HG02571 (cell line): ENCODE measurements around the gene MRI1.
"Not testable (repeated sequence)": the region's sequence is repeated elsewhere in the genome, so short reads cannot be mapped to it uniquely, and the experiment has no call there.

Source experiments
- ATAC-seq: cut with Tn5 transposase; IDR thresholded peaks from one replicate; pipeline ENCODE4 v1.9.1; 2021; ENCODE audit warnings: mild to moderate bottlenecking, moderate library complexity; ENCODE audit not compliant: unreplicated experiment

MRI1 gene

DNA sequence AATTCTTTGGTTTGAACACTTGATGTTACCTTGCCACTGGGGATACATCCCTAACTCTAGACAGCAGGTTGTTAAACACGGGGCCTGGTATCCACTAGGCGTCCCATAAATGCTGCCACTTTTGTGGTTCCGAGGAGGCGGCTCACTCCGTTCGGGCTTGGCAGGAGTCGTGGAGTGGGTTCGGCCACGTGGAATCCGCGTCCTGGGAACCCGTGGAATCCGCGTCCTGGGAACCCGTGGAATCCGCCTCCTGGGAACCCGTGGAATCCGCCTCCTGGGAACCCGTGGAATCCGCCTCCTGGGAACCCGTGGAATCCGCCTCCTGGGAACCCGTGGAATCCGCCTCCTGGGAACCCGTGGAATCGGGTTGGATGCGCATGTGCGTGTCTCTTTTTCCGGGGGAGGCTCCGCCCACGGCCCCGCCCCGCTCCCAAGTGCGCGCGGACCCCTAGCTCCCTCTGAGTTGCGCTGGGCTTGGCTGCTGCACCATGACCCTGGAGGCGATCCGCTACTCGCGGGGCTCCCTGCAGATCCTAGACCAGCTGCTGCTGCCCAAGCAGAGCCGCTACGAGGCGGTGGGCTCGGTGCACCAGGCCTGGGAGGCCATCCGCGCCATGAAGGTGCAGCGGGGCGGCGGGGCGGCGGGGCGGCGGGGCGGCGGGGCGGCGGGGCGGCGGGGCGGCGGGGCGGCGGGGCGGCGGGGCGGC, at the start of gene MRI1:
Gene MRI1, plus strand, starts transcription at position 422 of the 707 bp plus-strand sequence. Its CDS starts 67 bp downstream, at position 489.
- ATAC-seq = no peak

DNA sequence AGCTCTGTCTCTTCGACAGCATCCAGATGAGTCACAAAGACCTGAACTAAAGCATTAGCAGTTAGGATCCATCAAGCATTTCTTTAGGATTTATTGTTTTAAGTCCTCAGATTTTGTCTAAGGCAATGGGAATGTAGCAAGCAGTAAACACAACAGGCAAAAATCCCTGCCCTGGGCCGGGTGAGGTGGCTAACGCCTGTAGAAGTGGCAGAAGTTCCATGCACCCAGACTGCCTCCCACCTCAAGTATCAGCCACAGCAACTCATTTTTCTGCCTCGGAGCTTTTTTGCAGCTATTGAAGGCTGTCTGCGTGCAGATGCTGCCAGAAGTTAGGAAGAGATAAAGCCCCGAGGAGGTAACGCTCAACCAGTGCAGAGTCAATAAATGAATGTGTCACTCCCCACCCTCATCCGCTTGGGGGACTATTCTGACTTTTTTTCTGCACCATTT, 47.1 kb upstream of the MRI1 start:
- no peak for ATAC-seq

DNA sequence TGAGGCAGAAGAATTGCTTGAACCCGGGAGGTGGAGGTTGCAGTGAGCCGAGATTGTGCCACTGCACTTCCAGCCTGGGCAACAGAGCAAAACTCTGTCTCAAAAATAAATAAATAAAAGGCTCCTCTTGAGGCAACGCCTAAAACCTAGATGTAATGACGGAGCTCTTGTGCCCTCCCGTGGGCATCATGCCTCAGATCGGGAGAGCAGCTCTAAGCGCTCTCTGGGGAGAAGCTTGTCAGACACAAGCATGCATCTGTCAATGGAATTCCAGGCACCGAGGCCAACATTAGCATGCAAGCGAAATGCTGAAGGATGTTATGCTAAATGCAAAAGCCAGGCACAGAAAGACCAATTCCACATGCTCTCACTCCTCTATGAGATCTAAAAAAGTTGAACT, 45.6 kb upstream of the MRI1 start:
- no peak for ATAC-seq

DNA sequence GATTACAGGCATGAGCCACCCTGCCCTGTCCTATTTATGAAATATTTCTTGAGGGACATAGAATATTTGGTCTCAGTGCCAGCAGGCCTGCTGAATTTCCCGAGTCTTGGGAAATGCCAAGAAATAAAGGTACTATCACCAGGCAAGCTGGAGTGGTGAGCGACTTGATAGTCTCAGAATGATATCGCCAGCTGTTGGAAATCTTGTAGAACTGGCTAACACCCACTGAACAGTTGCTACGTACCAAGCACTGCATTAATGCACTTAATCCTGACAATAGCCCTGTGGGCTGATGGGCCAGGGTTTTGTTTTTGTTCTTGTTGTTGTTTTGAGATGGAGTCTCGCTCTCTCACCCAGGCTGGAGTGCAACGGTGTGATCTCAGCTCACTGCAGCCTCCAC, 42.2 kb upstream of the MRI1 start:
- ATAC-seq = no peak

DNA sequence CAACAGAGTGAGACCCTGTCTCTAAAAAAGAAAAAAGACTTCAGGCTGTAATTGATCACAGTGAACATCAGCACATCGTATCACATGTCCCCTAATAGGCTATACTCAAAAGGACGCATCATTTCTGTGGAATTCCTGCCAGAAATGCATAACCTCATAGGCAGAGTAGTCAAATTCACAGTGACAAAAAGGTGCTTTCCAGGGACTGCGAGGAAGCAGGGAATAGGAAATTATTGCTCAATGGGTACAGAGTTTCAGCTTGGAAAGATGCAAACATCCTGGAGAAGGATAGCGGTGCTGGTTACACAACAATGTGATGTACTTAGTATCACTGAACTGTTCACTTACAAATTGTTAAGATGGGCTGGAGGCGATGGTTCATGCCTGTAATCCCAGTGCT, 41.1 kb upstream of the MRI1 start:
- no peak for ATAC-seq

DNA sequence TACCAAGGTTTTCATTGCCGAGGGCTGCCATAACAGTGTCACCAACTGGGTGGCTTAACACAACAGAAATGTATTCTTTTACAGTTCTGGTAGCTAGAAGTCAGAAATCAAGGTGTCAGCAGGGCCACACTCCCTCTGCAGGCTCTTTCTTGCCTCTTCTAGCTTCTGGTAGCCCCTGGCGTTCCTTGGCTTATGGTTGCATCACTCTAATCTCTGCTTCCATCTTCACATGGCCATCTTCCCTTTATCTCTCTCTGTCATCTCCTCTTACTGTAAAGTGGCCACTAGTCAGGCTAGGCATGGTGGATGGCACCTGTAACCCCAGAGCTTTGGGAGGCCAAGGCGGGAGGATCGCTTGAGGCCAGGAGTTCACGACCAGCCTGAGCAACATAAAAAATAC, 38.0 kb upstream of the MRI1 start:
- no peak for ATAC-seq

DNA sequence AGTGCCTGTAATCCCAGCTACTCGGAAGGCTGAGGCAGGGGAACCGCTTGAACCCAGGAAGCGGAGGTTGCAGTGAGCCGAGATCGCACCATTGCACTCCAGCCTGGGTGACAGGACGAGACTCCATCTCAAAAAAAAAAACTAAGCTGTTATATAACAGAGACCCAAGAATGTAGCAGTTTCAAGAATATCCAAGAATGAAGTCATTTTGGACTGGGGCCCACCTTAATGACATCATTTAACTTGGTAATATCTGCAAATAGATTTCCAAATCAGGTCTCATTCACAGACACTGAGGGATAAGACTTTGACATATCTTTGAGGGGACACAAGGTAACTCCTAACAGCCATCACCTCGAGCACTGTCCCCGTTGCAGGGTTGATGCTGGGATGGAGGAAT, 36.5 kb upstream of the MRI1 start:
- no peak for ATAC-seq

DNA sequence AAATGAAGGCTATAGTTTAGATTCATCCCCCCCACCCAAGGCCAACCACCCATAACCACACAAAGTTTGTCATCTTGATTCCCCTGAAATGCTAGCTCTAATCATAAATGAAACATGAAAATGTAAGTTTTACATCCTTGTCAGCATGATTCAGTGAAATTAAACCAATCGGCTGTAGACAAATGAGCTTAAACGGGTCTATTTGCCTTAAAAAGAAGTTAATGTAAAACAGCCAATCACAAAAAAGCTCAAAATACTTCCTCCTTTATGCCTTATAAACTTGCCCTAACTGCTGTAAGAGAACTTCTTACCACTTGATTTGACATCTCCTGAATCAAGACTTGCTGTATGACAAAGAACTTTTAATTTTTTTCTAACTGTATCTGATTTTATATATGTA, 34.5 kb upstream of the MRI1 start:
- ATAC-seq = no peak

DNA sequence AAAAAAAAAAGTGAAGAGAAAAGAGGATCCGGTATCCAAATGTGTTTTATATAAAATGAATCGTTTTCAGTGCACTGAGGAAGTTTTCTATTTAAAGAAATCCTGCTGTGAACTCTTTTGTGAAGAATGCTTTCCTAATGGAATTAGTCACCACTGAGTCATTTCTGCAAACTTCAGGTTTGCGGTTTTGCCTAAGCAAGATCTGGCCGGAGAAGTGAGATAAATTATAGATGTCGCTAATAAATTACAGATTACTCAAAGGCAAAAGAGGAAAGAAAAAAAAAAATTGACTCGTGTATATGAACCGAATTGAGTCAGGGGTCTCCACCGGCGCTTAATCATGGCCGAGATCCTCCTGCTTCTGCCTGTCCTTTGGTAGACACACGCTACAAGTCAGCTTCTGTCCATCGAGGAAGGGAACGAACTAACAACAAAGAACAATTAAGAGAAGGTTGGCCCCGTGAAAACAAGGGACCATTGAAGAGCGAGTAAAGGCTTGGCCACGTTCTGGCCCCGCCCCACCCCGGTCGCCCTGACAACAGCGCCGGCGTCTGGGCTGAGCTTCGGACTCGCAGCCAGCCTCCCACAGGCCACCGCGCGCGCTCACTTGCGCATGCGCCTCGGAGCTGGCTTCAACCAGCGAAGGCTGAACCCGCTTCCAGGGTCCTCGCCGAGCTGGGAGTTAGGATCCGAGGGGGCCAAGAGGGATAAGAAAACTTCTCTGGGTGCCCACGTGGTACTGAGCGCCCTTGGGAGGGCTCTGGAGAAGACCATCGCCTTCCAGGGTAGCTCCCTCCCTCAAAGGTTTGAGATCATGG, 33.0 kb upstream of the MRI1 start:
- ATAC-seq = peak; percentile 96

DNA sequence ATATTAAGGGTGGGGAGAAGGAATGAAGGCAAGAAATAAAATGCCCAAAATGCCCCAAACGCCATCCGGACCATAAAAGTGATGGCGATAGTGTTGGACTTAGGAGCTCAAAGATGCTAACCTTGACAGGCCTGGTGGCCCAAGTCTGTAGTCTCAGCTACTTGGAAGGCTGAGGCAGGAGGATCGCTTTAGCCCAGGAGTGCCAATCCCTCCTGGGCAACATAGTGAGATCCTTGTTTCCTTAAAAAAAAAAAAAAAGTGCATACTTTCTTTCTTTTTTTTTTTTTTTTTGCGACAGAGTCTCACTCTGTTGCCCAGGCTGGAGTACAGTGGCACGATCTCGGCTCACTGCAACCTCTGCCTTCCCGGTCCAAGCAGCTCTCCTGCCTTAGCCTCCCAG, 32.0 kb upstream of the MRI1 start:
- ATAC-seq = no peak

DNA sequence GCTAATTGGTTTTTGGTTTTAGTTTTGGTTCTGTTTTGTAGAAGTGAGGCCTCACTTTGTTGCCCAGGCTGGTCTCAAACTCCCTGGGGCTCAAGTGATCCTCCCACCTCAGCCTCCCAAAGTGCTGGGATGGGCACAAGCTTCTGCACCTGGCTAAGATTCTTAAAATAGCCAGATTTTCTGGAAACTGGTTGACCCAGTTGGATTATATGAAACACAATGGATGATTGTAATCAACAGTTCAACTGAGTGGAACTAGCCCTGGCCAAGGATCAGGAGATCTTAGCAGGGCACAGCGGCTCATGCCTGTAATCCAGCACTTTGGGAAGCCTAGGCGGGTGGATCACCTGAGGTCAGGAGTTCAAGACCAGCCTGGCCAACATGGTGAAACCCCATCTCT, 29.6 kb upstream of the MRI1 start:
- no peak for ATAC-seq

DNA sequence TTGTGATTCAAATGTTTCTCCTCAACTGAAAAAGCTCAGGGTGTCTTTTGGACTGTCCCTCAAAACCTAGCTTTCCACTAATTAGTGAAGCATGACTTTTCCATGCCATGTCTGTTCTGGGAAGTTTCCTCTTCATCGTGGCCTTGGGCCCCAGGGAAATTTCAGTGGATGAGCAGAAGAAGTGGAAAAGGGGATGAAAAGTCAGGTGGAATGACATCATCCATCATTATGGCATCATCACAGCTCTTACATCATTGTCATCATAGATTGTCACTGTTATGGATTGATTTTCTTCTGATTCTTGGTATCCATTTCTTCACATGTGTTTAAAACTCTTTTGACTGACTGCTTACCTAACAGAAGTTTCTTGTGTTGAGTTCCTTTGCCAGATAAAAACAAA, 26.2 kb upstream of the MRI1 start:
- ATAC-seq = no peak

DNA sequence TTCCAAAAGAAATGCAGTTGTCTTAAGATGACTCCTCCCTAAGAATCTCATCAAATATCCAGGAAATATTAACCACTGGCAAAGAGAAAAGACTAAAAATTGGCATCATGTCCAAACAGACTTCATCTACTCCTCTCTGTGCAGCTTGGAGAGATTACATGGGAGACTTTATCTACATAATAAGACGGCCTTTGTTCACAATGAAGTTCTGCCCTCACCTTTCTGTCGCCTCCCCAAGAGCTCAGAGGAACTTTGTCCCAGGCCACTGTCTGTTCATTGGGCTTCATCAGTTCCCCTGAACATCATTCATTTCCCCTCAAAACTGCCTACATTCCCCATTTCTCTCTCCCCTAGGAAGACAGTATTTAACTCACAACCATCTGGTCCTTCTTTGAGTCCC, 22.4 kb upstream of the MRI1 start:
- ATAC-seq = no peak

DNA sequence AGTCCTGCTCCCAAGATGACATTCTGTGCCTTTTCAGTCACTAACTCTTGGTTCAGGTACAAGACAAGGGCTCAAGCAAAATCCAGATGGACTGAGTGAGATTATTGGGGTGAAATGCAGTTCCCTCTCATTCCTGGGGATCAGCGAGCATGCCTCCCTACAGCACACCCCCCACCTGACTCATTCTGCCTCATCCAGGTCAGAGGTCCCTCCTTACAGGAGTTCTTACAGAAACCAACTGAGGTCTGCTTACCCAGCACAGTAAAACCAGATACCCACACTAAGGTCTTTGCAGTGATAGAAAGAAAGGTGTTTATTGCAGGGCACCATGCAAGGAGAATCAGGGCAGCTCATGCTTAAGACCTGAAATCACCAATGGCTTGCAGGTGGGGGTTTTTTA, 21.6 kb upstream of the MRI1 start:
- ATAC-seq = no peak

DNA sequence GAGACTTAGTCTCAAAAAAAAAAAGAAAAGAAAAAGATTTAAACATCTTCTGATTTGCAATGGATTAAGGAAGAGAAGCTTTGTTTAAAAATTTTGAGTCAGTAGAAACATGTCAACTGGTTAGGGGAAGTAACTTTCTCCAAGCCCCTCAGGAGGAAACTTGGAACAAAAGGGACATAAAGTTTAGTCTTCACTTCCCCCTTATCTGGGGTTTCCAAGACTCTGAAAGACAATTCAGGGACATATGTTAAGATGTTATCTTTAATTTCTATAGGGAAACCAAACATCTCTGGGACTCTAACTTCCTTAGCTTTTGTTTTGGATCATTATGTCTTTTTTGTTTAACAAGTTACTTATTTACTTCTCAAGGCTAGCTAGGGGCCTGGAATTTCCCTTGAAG, 20.1 kb upstream of the MRI1 start:
- no peak for ATAC-seq

DNA sequence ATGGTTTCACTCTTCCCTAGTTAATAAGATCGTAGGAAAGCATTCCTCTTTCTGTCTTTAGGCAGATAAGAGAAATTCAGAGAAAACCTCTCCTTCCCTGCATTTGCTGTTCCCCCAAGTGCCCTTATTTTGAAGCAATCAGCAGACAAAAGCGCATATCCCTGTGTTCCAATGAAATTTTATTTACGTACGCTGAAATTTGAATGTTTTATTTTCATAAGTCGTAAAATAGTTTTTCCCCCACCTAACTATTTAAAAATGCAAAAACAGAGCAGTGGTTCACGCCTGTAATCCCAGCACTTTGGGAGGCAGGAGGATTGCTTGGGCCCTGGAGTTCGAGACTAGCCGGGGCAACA, 17.2 kb upstream of the MRI1 start:
- no peak for ATAC-seq

DNA sequence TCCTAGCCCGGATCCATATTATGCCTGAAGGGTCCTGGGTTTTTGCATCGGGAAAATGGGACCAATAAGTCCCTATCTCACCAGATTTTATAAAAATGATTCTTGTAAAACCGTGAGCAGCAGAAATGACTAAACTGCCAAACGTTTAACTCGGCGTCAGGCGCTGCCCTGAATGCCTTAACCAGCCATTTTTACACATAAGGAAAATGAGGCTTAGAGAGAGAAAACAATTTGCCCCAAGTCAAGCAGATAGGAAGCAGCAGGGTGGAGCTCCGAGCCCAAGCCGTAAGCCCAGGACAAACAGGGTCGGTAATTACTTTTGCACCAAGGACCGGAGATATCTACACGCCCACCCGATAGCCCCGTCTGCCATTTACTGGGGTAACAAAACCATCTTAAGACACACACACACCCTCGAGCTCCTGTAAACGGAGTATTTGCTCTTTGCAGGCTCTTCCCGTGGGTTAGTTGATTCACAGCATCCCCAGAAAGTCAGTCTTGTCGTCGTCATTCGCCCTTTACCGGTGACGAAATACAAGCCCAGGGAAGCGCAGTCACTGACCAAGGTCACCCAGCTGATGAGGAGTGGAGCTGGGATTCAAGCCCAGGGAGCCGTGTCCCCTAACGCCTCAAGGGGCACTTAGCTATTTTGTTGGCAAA, 16.0 kb upstream of the MRI1 start:
- ATAC-seq = no peak

DNA sequence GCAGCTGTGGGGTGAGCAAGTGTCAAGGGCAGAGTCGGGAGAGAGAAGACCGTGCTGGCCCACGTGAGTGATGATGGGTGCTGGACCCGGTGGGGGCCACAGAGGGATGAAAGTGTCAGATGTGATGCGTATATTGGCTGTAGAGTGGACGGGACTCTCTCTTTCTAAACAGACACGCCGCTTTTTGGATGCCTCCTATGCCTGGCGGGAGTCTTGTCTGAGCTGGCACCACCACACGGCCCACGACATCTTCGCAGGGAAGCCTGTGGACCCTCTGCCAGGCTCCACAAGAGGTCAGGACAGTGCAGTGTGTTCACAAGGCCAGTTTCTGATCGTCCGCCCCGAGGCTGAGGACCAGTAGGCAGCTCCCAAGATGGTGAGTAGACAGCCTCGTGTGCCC, 12.9 kb upstream of the MRI1 start:
- ATAC-seq = no peak

DNA sequence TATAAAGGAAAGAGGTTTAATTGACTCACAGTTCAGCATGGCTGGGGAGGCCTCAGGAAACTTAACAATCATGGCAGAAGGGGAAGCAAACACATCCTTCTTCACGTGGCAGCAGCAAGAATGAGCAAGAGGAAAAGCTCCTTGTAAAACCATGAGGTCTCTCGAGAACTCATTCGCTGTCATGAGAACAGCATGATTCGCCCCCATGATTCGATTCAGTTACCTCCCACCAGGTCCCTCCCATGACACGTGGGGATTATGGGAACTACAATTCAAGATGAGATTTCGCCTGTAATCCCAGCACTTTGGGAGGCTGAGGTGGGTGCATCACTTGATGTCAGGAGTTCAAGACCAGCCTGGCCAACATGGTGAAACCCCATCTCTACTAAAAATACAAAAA, 10.7 kb upstream of the MRI1 start:
- ATAC-seq = not testable (repeated sequence)

DNA sequence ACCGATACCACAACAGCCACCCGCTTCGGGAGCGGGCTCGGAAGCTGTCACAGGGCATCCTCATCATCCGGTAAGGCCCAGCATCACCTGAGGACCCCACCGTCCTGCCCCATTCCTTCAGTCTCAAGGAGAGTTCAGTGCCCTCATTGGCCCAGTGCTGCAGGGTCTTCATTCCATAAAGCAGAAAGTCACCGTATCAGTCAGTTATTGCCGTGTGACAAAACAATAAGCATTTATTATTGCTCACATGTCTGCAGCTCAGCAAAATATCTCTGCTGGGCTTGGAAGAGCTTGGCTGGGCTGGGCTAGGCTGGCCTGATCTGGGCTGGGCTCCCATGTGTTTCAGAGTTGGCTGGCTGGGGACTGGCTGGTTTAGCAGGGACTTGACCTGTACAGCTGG, 8.1 kb upstream of the MRI1 start:
- no peak for ATAC-seq

DNA sequence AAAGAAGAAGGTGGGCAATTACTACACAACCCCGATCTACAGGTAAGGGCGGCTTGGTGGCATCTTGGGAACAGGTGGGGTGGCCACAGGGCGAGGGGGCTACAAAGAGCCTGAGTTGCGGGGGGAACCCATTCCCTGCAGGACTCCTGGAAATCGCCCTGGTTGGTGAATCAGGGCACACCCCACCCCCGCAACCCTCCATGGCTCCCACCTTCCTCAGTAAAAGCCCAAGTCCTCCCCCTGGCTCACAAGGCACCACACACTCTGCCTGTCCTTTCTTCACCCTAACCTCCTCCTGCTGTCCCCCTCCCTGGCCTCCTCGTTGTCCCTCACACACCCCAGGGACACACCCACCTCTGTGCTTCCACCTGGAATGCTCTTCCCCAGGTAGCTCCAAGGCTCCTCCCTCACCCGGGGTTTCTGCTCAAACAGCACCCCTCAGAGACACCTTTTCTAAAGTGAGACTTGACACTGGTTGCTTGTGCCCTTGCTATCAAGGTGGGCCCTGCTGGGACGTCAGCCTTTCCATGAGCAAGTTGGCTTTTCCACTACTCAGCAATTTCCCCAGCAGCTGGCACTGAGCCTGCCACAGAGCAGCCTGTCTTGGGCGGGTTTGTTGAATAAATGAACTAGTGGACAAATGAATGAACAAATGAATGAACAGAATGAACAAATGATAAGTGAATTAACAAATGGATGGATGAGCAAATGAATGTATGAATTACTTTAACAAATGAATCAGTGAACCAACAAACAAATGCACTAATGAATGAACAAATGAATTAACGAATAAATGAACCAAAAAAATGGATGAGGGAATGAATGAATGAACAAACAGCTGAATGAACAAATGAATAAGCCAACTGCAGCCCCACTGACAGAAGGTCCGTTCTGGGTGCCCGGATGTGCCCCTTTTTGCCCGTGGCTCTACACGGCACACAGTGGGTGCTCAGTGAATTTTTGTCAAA, 6.2 kb upstream of the MRI1 start:
- ATAC-seq = no peak
